Measurements from ENCODE around the gene MARCO.

- no peak for TF ChIP-seq CTCF (IDR thresholded peaks at IDR 0.05)
- no peak for TF ChIP-seq POLR2A (IDR thresholded peaks at IDR 0.05)
- no peak for TF ChIP-seq EP300 (IDR thresholded peaks at IDR 0.05)
These were observed 5.7 kb upstream of the MARCO start for GRCh38 chr2:118936306-118936705.

Data from stomach (tissue), 4 donors.